Progenitor cell of endocrine pancreas (in vitro differentiated cells): ENCODE results near the gene YLPM1. TPM values are rescaled to one million over a fixed set of nuclear protein-coding genes. Genes with fewer than 3 reads are reported as not detected.
A peak's percentile ranks its signal among the peaks of the same experiment; 100 is the strongest.

ENCODE experiments used
- DNase-seq: peaks from one replicate; pipeline ENCODE4 v3.0.0; 2021; ENCODE audit warnings: low spot score; ENCODE audit not compliant: unreplicated experiment
- H3K27ac Mint-ChIP-seq: 2 replicates; pipeline ENCODE4 v1.8.0; 2021; ENCODE audit warnings: mild to moderate bottlenecking, moderate library complexity, mixed read lengths
- H3K27me3 Mint-ChIP-seq: 2 replicates; pipeline ENCODE4 v1.8.0; 2021; ENCODE audit warnings: mixed read lengths
- H3K36me3 Mint-ChIP-seq: 2 replicates; pipeline ENCODE4 v1.8.0; 2022; ENCODE audit warnings: mixed read lengths; ENCODE audit not compliant: insufficient read depth
- H3K4me1 Mint-ChIP-seq: 2 replicates; pipeline ENCODE4 v1.8.0; 2021; ENCODE audit warnings: low read depth, mixed read lengths
- H3K4me3 Mint-ChIP-seq: 2 replicates; pipeline ENCODE4 v1.8.0; 2021; ENCODE audit warnings: low read depth, mild to moderate bottlenecking, moderate library complexity, mixed read lengths
- H3K9me3 Mint-ChIP-seq: 2 replicates; pipeline ENCODE4 v1.8.0; 2021; ENCODE audit warnings: low read depth, mixed read lengths
- CTCF ChIP-seq: fragments of 200-600 bp; sonication (generic); IDR thresholded peaks from one replicate; pipeline ENCODE4 v1.5.0; 2021; ENCODE audit warnings: antibody characterized with exemption, mild to moderate bottlenecking; ENCODE audit not compliant: unreplicated experiment
- total RNA-seq: library from RNA; stranded (reverse); gene quantifications from 2 replicates; pipeline ENCODE4 v1.2.1, GENCODE V29; 2021

Gene YLPM1
- total RNA-seq, 1 donor from 2014 or later = 119 TPM

GRCh38 chr14:74875204-74875603 lies 112.1 kb downstream of the YLPM1 start:
- peaks cover 7% of the 10 kb centered on the region for H3K4me1 Mint-ChIP-seq
- no peak overlapping the region for H3K4me3 Mint-ChIP-seq
- no peak for TF ChIP-seq CTCF
- no peak for DNase-seq
- no peaks in the 10 kb centered on the region for H3K36me3 Mint-ChIP-seq
- no peak overlapping the region for H3K27ac Mint-ChIP-seq
- peaks cover 11% of the 10 kb centered on the region for H3K27me3 Mint-ChIP-seq
- no peaks in the 10 kb centered on the region for H3K9me3 Mint-ChIP-seq

GRCh38 chr14:74875941-74876913 lies 113.1 kb downstream of the YLPM1 start, which contains the start of gene PROX2:
Gene PROX2, minus strand, starts transcription at chr14:74876145. Its CDS starts 12,311 bp downstream, at chr14:74863834.
- TF ChIP-seq CTCF = no peak
- H3K27me3 Mint-ChIP-seq = peaks cover 11% of the 10 kb centered on the region
- no peak for DNase-seq
- H3K4me1 Mint-ChIP-seq = peaks cover 14% of the 10 kb centered on the region
- H3K36me3 Mint-ChIP-seq = no peaks in the 10 kb centered on the region
- H3K4me3 Mint-ChIP-seq = no peak within 1 kb of the TSS
- no peaks in the 10 kb centered on the region for H3K9me3 Mint-ChIP-seq
- no peak within 1 kb of the TSS for H3K27ac Mint-ChIP-seq

GRCh38 chr14:74879427-74880182 lies 116.5 kb downstream of the YLPM1 start:
- Mint-ChIP-seq H3K4me1 (peaks cover 34% of the 10 kb centered on the region), H3K36me3 (no peaks in the 10 kb centered on the region), H3K4me3 (peak overlapping the region; percentile 9), H3K27ac (peak overlapping the region; percentile 19), H3K27me3 (peaks cover 11% of the 10 kb centered on the region), H3K9me3 (no peaks in the 10 kb centered on the region)
- no peak for DNase-seq
- TF ChIP-seq CTCF = no peak

- Mint-ChIP-seq H3K27ac (peak within 1 kb of the TSS; percentile 99), H3K27me3 (peaks cover under 1% of the 10 kb centered on the region), H3K36me3 (peaks cover 1% of the 10 kb centered on the region), H3K9me3 (no peaks in the 10 kb centered on the region), H3K4me1 (peaks cover 35% of the 10 kb centered on the region), H3K4me3 (peak within 1 kb of the TSS; percentile 100)
- DNase-seq = peak; percentile 82
- no peak for TF ChIP-seq CTCF
These were observed 118.5 kb downstream of the YLPM1 start, which contains the start of gene DLST for GRCh38 chr14:74881431-74882102. Gene DLST, plus strand, starts transcription at chr14:74881916. Its CDS starts 38 bp downstream, at chr14:74881954.
